ENCODE results near the gene SPARCL1. TPM values are rescaled to one million over a fixed set of nuclear protein-coding genes. Genes with fewer than 3 reads are reported as not detected.

SPARCL1 gene, protein sequence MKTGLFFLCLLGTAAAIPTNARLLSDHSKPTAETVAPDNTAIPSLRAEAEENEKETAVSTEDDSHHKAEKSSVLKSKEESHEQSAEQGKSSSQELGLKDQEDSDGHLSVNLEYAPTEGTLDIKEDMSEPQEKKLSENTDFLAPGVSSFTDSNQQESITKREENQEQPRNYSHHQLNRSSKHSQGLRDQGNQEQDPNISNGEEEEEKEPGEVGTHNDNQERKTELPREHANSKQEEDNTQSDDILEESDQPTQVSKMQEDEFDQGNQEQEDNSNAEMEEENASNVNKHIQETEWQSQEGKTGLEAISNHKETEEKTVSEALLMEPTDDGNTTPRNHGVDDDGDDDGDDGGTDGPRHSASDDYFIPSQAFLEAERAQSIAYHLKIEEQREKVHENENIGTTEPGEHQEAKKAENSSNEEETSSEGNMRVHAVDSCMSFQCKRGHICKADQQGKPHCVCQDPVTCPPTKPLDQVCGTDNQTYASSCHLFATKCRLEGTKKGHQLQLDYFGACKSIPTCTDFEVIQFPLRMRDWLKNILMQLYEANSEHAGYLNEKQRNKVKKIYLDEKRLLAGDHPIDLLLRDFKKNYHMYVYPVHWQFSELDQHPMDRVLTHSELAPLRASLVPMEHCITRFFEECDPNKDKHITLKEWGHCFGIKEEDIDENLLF
- polyA plus RNA-seq (2012; rRNA removed) = not detected in 2 replicates
- 0.01 and 0.03 TPM in 2 replicates for polyA plus RNA-seq (2012; cell fraction: cytosol; rRNA removed)
- not detected in 2 replicates for polyA plus RNA-seq (2012; cell fraction: nucleus; rRNA removed)

DNA sequence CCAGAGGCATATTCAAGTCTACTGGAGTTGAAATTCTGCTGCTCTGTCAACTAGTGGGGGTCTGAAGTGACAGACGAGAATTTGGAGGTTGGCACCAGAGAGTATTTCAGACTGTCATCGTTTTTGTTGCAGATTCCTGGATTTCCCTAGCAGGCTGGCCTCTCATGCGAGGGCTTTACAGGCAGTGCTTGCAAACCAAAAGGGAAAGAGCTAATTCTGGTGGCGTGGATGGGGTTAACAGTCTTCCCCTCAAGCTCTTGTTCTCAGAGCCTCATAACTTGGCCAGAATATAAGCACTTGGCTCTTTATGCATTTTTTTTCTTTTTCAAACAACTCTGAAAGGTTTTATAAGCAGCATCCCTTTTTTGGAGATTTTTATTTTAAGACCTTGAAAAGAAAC lies at the start of gene SPARCL1:
SPARCL1 (minus strand) TSS at position 190 of the 400 bp plus-strand sequence. CDS start 29,802 bp downstream, outside the sequence.
- Histone ChIP-seq H3K4me3 (ENCODE audit: low read depth in 2 of 2, low read length in 1 of 2) (no peak within 1 kb of the TSS), H3K9ac (no peak within 1 kb of the TSS), H3K79me2 (ENCODE audit: insufficient read depth) (no peaks in the 10 kb centered on the region), H2AFZ (ENCODE audit: low read depth) (no peak within 1 kb of the TSS), H4K20me1 (ENCODE audit: insufficient read depth) (no peaks in the 10 kb centered on the region), H3K36me3 (replicated peaks in 1 of 2; ENCODE audit: control insufficient read depth in 1 of 2, insufficient read depth in 2 of 2, low read length in 1 of 2) (no peaks in the 10 kb centered on the region), H3K9me2 (no peaks in the 10 kb centered on the region), H3K27ac (ENCODE audit: low read depth in 2 of 2, low read length in 1 of 2) (no peak within 1 kb of the TSS), H3K9me3 (peaks cover 6% of the 10 kb centered on the region; the same call in 1 of the 2 replicates), H3K4me1 (ENCODE audit: control insufficient read depth in 1 of 2, insufficient read depth in 2 of 2, low read depth in 1 of 2, low read length in 1 of 2) (peaks cover 0 to 10% of the 10 kb centered on the region in 2 experiments; a peak in 2 of 4 replicates), H3F3A (replicated peaks; ENCODE audit: insufficient read depth) (no peaks in the 10 kb centered on the region), H3K27me3 (ENCODE audit: insufficient read depth) (no peaks in the 10 kb centered on the region), H3K4me2 (no peak within 1 kb of the TSS)
- TF ChIP-seq, protein P1, sequence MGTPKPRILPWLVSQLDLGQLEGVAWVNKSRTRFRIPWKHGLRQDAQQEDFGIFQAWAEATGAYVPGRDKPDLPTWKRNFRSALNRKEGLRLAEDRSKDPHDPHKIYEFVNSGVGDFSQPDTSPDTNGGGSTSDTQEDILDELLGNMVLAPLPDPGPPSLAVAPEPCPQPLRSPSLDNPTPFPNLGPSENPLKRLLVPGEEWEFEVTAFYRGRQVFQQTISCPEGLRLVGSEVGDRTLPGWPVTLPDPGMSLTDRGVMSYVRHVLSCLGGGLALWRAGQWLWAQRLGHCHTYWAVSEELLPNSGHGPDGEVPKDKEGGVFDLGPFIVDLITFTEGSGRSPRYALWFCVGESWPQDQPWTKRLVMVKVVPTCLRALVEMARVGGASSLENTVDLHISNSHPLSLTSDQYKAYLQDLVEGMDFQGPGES (IDR thresholded peaks at IDR 0.05; ENCODE audit: low read depth, low read length) = no peak
- TF ChIP-seq MEF2A (IDR thresholded peaks at IDR 0.05; ENCODE audit: borderline replicate concordance, low read depth) (no peak), TCF12 (IDR thresholded peaks at IDR 0.05) (no peak), YY1 (IDR thresholded peaks at IDR 0.05; ENCODE audit: low read depth) (no peak), GATA2 (CRISPR knock-in tag; IDR thresholded peaks at IDR 0.05) (no peak)
- DNase-seq = no peak
- CTCF ChIA-PET = interaction anchor here (1.2 to 1.8 kb wide), 3 partner anchors 15 to 320 kb away, joined by 3 to 5 read pairs (median 4); no protein-coding TSS in a partner anchor
- POLR2A ChIA-PET = no interaction called here
- WGBS (ENCODE audit: low lambda C conversion rate) = 53% methylated on average over 4 of the region's 4 CpGs

DNA sequence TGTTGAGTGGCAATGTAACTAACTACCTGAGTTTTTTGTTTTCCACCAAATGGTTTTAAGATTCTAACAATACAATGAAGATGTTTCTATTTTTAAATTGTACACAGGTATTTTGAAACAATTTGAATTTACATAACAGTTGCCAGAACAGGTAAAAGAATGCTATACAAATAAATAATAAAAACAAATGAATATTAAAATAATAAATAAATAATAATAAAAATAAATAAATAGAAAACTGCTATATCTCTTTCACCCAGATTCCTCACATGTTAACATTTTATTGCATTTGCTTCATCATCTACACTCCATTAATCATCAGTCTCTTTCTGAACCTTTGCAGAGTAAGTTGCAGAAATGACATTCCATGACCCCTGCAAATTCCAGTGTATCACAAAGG lies 46.8 kb upstream of the SPARCL1 start:
- no peak overlapping the region for H3K9ac ChIP-seq
- no peak overlapping the region for H3K4me2 ChIP-seq
- no peak overlapping the region for H2AFZ ChIP-seq (ENCODE audit: low read depth)
- H3K4me3 ChIP-seq (ENCODE audit: low read depth in 2 of 2, low read length in 1 of 2) = no peak overlapping the region
- no peaks in the 10 kb centered on the region for H3K79me2 ChIP-seq (ENCODE audit: insufficient read depth)
- no peaks in the 10 kb centered on the region for H3K27me3 ChIP-seq (ENCODE audit: insufficient read depth)
- no peaks in the 10 kb centered on the region for H3K9me2 ChIP-seq
- no peaks in the 10 kb centered on the region for H3K36me3 ChIP-seq (replicated peaks in 1 of 2; ENCODE audit: control insufficient read depth in 1 of 2, insufficient read depth in 2 of 2, low read length in 1 of 2)
- no peaks in the 10 kb centered on the region for H3F3A ChIP-seq (replicated peaks; ENCODE audit: insufficient read depth)
- no peaks in the 10 kb centered on the region for H3K9me3 ChIP-seq
- peaks cover 0 to 11% of the 10 kb centered on the region in 2 experiments; a peak in 2 of 4 replicates for H3K4me1 ChIP-seq (ENCODE audit: control insufficient read depth in 1 of 2, insufficient read depth in 2 of 2, low read depth in 1 of 2, low read length in 1 of 2)
- ChIA-PET POLR2A (no interaction called here), CTCF (no interaction called here)
- H3K27ac ChIP-seq (ENCODE audit: low read depth in 2 of 2, low read length in 1 of 2) = no peak overlapping the region
- no peak for DNase-seq
- no peaks in the 10 kb centered on the region for H4K20me1 ChIP-seq (ENCODE audit: insufficient read depth)
- TF ChIP-seq TAF1 (IDR thresholded peaks at IDR 0.05; ENCODE audit: borderline replicate concordance, low read depth, low read length) = no peak
- TF ChIP-seq, protein P2, sequence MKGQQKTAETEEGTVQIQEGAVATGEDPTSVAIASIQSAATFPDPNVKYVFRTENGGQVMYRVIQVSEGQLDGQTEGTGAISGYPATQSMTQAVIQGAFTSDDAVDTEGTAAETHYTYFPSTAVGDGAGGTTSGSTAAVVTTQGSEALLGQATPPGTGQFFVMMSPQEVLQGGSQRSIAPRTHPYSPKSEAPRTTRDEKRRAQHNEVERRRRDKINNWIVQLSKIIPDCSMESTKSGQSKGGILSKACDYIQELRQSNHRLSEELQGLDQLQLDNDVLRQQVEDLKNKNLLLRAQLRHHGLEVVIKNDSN (IDR thresholded peaks at IDR 0.05; ENCODE audit: borderline replicate concordance, low read depth) = no peak
- TF ChIP-seq MXI1 (IDR thresholded peaks at IDR 0.05; ENCODE audit: low read depth, low read length) = no peak
- no peak for TF ChIP-seq RAD21 (IDR thresholded peaks at IDR 0.05; ENCODE audit: low read length)
- TF ChIP-seq MEF2A (IDR thresholded peaks at IDR 0.05; ENCODE audit: borderline replicate concordance, low read depth) = no peak
- TF ChIP-seq SIN3A (IDR thresholded peaks at IDR 0.05; ENCODE audit: borderline replicate concordance, low read depth, low read length) = no peak
- no peak for TF ChIP-seq YY1 (IDR thresholded peaks at IDR 0.05; ENCODE audit: low read depth)
- TF ChIP-seq, protein P3, sequence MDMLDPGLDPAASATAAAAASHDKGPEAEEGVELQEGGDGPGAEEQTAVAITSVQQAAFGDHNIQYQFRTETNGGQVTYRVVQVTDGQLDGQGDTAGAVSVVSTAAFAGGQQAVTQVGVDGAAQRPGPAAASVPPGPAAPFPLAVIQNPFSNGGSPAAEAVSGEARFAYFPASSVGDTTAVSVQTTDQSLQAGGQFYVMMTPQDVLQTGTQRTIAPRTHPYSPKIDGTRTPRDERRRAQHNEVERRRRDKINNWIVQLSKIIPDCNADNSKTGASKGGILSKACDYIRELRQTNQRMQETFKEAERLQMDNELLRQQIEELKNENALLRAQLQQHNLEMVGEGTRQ (IDR thresholded peaks at IDR 0.05; ENCODE audit: borderline replicate concordance, low read depth, low read length) = no peak
- TF ChIP-seq FOXM1 (IDR thresholded peaks at IDR 0.05; ENCODE audit: low read depth) = no peak
- no peak for TF ChIP-seq FOSL2 (IDR thresholded peaks at IDR 0.05; ENCODE audit: borderline replicate concordance, low read depth)
- no peak for TF ChIP-seq TEAD4 (IDR thresholded peaks at IDR 0.05; ENCODE audit: borderline replicate concordance, insufficient read depth)
- TF ChIP-seq, protein P4, sequence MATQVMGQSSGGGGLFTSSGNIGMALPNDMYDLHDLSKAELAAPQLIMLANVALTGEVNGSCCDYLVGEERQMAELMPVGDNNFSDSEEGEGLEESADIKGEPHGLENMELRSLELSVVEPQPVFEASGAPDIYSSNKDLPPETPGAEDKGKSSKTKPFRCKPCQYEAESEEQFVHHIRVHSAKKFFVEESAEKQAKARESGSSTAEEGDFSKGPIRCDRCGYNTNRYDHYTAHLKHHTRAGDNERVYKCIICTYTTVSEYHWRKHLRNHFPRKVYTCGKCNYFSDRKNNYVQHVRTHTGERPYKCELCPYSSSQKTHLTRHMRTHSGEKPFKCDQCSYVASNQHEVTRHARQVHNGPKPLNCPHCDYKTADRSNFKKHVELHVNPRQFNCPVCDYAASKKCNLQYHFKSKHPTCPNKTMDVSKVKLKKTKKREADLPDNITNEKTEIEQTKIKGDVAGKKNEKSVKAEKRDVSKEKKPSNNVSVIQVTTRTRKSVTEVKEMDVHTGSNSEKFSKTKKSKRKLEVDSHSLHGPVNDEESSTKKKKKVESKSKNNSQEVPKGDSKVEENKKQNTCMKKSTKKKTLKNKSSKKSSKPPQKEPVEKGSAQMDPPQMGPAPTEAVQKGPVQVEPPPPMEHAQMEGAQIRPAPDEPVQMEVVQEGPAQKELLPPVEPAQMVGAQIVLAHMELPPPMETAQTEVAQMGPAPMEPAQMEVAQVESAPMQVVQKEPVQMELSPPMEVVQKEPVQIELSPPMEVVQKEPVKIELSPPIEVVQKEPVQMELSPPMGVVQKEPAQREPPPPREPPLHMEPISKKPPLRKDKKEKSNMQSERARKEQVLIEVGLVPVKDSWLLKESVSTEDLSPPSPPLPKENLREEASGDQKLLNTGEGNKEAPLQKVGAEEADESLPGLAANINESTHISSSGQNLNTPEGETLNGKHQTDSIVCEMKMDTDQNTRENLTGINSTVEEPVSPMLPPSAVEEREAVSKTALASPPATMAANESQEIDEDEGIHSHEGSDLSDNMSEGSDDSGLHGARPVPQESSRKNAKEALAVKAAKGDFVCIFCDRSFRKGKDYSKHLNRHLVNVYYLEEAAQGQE (IDR thresholded peaks at IDR 0.05; ENCODE audit: low read depth, low read length) = no peak
- no peak for TF ChIP-seq EZH2phosphoT487 (IDR thresholded peaks at IDR 0.05; ENCODE audit: borderline replicate concordance, low read depth)
